Measurements from ENCODE around the gene NKD1. TPM values are rescaled to one million over a fixed set of nuclear protein-coding genes. Genes with fewer than 3 reads are reported as not detected.

The NKD1 gene
- total RNA-seq, 1 experiment from 2014 or later: 11.4 TPM

DNA sequence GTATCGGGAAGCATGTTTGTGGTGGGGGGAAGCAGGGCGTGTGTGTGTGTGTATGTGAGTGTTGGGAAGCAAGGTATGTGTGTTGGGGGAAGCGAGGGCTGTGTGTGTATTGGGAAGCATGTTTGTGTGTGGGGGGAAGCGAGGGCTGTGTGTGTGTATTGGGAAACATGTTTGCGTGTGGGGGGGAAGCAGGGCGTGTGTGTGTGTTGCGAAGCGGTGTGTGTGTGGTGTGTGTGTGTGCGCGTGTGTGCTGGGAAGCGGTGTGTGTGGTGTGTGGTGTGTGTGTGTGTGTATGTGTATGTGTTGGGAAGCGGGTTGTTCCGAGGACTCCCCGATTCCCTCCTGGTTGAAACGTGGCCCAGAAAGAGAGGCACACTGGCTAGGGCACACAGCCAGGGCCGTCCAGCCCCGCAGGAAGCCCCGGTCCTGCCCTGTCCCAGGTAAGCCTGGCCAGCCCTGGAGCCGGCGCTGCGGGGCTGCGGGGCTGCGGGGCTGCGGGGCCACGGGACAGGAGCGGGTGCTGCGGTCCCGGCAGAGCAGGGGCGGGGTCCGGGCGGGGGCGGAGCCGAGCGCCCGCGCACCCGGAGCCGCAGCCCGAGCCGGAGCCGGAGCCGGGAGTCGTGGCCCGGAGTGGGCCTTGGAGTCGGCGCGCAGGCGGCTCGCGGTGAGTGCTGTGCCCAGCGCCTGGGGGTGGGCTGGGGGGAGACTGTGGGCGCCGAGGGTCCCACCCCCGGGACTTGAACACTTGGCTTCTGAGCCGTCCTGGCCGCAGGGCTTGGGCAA lies 145.0 kb downstream of the NKD1 start, which contains the start of gene NOD2:
TSS of gene NOD2 (plus strand) at position 608 of the 783 bp plus-strand sequence. CDS start 5,890 bp downstream, outside the sequence.
- H3K9me3 ChIP-seq (ENCODE audit: control insufficient read depth in 1 of 2, insufficient read depth in 1 of 2, low read depth in 1 of 2, low read length in 2 of 2): no peaks in the 10 kb centered on the region

DNA sequence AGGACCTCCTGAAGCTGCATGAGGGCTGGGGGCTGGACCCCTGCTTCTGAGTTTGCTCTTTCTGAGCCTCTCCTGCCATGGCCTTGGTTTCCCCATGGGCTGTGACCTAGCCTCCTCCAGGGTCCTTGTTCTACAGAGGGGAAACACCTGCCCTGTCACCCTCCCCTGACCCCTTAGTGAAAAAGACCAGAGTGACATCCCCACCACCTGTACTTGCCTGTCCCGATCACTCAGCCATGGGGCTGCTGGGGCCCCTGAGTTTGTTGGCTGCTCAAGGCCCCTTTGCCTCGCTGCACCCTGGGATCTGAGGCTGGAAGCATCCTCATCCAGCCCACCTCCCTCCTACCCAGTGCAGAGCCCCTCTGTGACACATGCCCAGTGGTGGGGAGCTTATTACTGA lies 146.0 kb downstream of the NKD1 start:
- POLR2A ChIA-PET: no interaction called here
- no TSS peak for BruUV-seq (replicated peaks)
- Histone ChIP-seq H3K4me2 (ENCODE audit: low read length) (peak overlapping the region; percentile 95), H3K9ac (ENCODE audit: low read length) (peak overlapping the region; percentile 72; the same call in 1 of the 2 replicates), H3K9me2 (ENCODE audit: insufficient read depth) (no peaks in the 10 kb centered on the region), H3K27me3 (ENCODE audit: insufficient read depth, low read length) (no peaks in the 10 kb centered on the region), H3K4me3 (replicated peaks in 1 of 2; ENCODE audit: low read depth in 1 of 2, low read length in 2 of 2) (peak overlapping the region; percentile 60 to 76), H3K9me3 (ENCODE audit: control insufficient read depth in 1 of 2, insufficient read depth in 1 of 2, low read depth in 1 of 2, low read length in 2 of 2) (no peaks in the 10 kb centered on the region), H3K27ac (ENCODE audit: low read depth, low read length) (no peak overlapping the region), H2AFZ (ENCODE audit: low read depth, low read length, poor library complexity, severe bottlenecking) (no peak overlapping the region), H3K36me3 (ENCODE audit: control insufficient read depth in 1 of 2, insufficient read depth in 2 of 2, low read length in 2 of 2) (no peaks in the 10 kb centered on the region), H3K4me1 (ENCODE audit: control insufficient read depth in 1 of 2, insufficient read depth in 2 of 2, low read length in 2 of 2) (peaks cover 18 to 34% of the 10 kb centered on the region in 2 experiments), H4K20me1 (ENCODE audit: insufficient read depth) (no peaks in the 10 kb centered on the region), H3K79me2 (ENCODE audit: insufficient read depth, low read length) (no peaks in the 10 kb centered on the region)
- intact Hi-C loops (cut with micrococcal nuclease): no loop called here
- CTCF ChIA-PET: no interaction called here
- RAD21 ChIA-PET (ENCODE audit: low non-redundant PET in 1 of 2, low total read pairs in 2 of 2, uncharacterized antibody in 2 of 2, unreplicated experiment in 2 of 2): no interaction called here
- DNase-seq (ENCODE audit: low read depth, low spot score): no peak
- ATAC-seq: no peak
- TF ChIP-seq RAD21 (IDR thresholded peaks at IDR 0.05; ENCODE audit: low read depth) (no peak), EZH2 (IDR thresholded peaks at IDR 0.05) (no peak), YY1 (IDR thresholded peaks at IDR 0.05; ENCODE audit: extremely low read depth, insufficient replicate concordance, low read depth, low read length) (no peak), POLR2AphosphoS5 (IDR thresholded peaks at IDR 0.05; ENCODE audit: low read depth, low read length) (no peak), TCF7L2 (IDR thresholded peaks at IDR 0.05; ENCODE audit: borderline replicate concordance, extremely low read depth, insufficient read depth, insufficient read length) (no peak), CEBPB (IDR thresholded peaks at IDR 0.05; ENCODE audit: low read depth) (no peak)
- TF ChIP-seq, protein P1, sequence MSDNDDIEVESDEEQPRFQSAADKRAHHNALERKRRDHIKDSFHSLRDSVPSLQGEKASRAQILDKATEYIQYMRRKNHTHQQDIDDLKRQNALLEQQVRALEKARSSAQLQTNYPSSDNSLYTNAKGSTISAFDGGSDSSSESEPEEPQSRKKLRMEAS (IDR thresholded peaks at IDR 0.05): no peak
- TF ChIP-seq, protein P2, sequence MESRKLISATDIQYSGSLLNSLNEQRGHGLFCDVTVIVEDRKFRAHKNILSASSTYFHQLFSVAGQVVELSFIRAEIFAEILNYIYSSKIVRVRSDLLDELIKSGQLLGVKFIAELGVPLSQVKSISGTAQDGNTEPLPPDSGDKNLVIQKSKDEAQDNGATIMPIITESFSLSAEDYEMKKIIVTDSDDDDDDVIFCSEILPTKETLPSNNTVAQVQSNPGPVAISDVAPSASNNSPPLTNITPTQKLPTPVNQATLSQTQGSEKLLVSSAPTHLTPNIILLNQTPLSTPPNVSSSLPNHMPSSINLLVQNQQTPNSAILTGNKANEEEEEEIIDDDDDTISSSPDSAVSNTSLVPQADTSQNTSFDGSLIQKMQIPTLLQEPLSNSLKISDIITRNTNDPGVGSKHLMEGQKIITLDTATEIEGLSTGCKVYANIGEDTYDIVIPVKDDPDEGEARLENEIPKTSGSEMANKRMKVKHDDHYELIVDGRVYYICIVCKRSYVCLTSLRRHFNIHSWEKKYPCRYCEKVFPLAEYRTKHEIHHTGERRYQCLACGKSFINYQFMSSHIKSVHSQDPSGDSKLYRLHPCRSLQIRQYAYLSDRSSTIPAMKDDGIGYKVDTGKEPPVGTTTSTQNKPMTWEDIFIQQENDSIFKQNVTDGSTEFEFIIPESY (IDR thresholded peaks at IDR 0.05; ENCODE audit: extremely low read depth, insufficient replicate concordance, low read length): no peak

More for the DNA sequence above, 145.0 kb downstream of the NKD1 start, which contains the start of gene NOD2:
- no peaks in the 10 kb centered on the region for H3K9me2 ChIP-seq (ENCODE audit: insufficient read depth)
- no TSS peak for BruUV-seq (replicated peaks)
- peak within 1 kb of the TSS; percentile 60 to 76 for H3K4me3 ChIP-seq (replicated peaks in 1 of 2; ENCODE audit: low read depth in 1 of 2, low read length in 2 of 2)
- ChIA-PET CTCF (no interaction called here), POLR2A (no interaction called here), RAD21 (ENCODE audit: low non-redundant PET in 1 of 2, low total read pairs in 2 of 2, uncharacterized antibody in 2 of 2, unreplicated experiment in 2 of 2) (no interaction called here)
- H3K27ac ChIP-seq (ENCODE audit: low read depth, low read length): peak within 1 kb of the TSS; percentile 29; the same call in 1 of the 2 replicates
- H3K79me2 ChIP-seq (ENCODE audit: insufficient read depth, low read length): no peaks in the 10 kb centered on the region
- peak within 1 kb of the TSS; percentile 26 for H2AFZ ChIP-seq (ENCODE audit: low read depth, low read length, poor library complexity, severe bottlenecking)
- peak within 1 kb of the TSS; percentile 95 for H3K4me2 ChIP-seq (ENCODE audit: low read length)
- peaks cover 18 to 34% of the 10 kb centered on the region in 2 experiments for H3K4me1 ChIP-seq (ENCODE audit: control insufficient read depth in 1 of 2, insufficient read depth in 2 of 2, low read length in 2 of 2)
- ATAC-seq: peak; percentile 81
- no peaks in the 10 kb centered on the region for H4K20me1 ChIP-seq (ENCODE audit: insufficient read depth)
- peak within 1 kb of the TSS; percentile 72 for H3K9ac ChIP-seq (ENCODE audit: low read length)
- no peaks in the 10 kb centered on the region for H3K27me3 ChIP-seq (ENCODE audit: insufficient read depth, low read length)
- no peaks in the 10 kb centered on the region for H3K36me3 ChIP-seq (ENCODE audit: control insufficient read depth in 1 of 2, insufficient read depth in 2 of 2, low read length in 2 of 2)
- peak; percentile 57 for TF ChIP-seq POLR2AphosphoS5 (IDR thresholded peaks at IDR 0.05; ENCODE audit: low read depth, low read length)
- no peak for TF ChIP-seq SRF (IDR thresholded peaks at IDR 0.05; ENCODE audit: low read depth)
- no peak for TF ChIP-seq CEBPB (IDR thresholded peaks at IDR 0.05; ENCODE audit: low read depth)
- TF ChIP-seq ZFX (IDR thresholded peaks at IDR 0.05): peak; percentile 54; the same call in 1 of the 2 replicates
- no peak for TF ChIP-seq EGR1 (IDR thresholded peaks at IDR 0.05; ENCODE audit: low read depth)
- no peak for TF ChIP-seq FOSL1 (IDR thresholded peaks at IDR 0.05; ENCODE audit: low read depth)
- TF ChIP-seq, protein P2 (IDR thresholded peaks at IDR 0.05; ENCODE audit: extremely low read depth, insufficient replicate concordance, low read length): no peak
- intact Hi-C loops (cut with micrococcal nuclease): no loop called here
- DNase-seq (ENCODE audit: low read depth, low spot score): no peak
